HS-27A (cell line): Measurements from ENCODE around the gene TATDN3.
A peak's percentile ranks its signal among the peaks of the same experiment; 100 is the strongest.
"Not testable (repeated sequence)": the region's sequence is repeated elsewhere in the genome, so short reads cannot be mapped to it uniquely, and the experiment has no call there.

Source experiments
- DNase-seq: peaks from one replicate; pipeline ENCODE4 v3.0.0-alpha.2; 2012; ENCODE audit warnings: low read depth, missing footprints

The TATDN3 gene

GRCh38 chr1:212828395-212828794 is 36.7 kb downstream of the TATDN3 start:
- DNase-seq = no peak

- DNase-seq = not testable (repeated sequence)
These were observed 41.8 kb downstream of the TATDN3 start for GRCh38 chr1:212833211-212834207.

GRCh38 chr1:212838145-212838544 is 46.5 kb downstream of the TATDN3 start:
- DNase-seq = no peak

GRCh38 chr1:212844521-212844920 is 52.8 kb downstream of the TATDN3 start:
- DNase-seq = not testable (repeated sequence)

- no peak for DNase-seq
These were observed 55.9 kb downstream of the TATDN3 start, which contains the start of gene SPATA45 for GRCh38 chr1:212847549-212847948. TSS of gene SPATA45 (minus strand) at chr1:212847649. CDS start at chr1:212836149, 11,500 bp downstream.

- DNase-seq = no peak
These were observed 60.5 kb downstream of the TATDN3 start for GRCh38 chr1:212852105-212852688.

GRCh38 chr1:212853658-212854057 is 62.0 kb downstream of the TATDN3 start:
- no peak for DNase-seq

GRCh38 chr1:212856755-212857154 is 65.1 kb downstream of the TATDN3 start:
- DNase-seq = no peak

- peak; percentile 72 for DNase-seq
These were observed 66.3 kb downstream of the TATDN3 start, which contains the start of gene FLVCR1 for GRCh38 chr1:212857992-212858460. TSS of gene FLVCR1 (plus strand) at chr1:212858275. CDS start at chr1:212858453, 178 bp downstream.

- no peak for DNase-seq
These were observed 67.0 kb downstream of the TATDN3 start for GRCh38 chr1:212858461-212859265.

GRCh38 chr1:212860713-212861581 is 69.3 kb downstream of the TATDN3 start:
- DNase-seq = no peak

- DNase-seq = no peak
These were observed 70.5 kb downstream of the TATDN3 start for GRCh38 chr1:212862111-212862690.

- DNase-seq = not testable (repeated sequence)
These were observed 71.7 kb downstream of the TATDN3 start for GRCh38 chr1:212863345-212863744.

GRCh38 chr1:212864201-212864600 is 72.5 kb downstream of the TATDN3 start:
- no peak for DNase-seq
